RWPE1 (cell line): ENCODE data around the gene CD2.

ENCODE experiments used
- CTCF ChIA-PET: fragments of 350-600 bp; sonication (Branson Sonifier 250); formaldehyde crosslinking; extraction: SDS; loops from one replicate; lab custom pipeline; 2021; lab: Yijun Ruan, JAX
- POLR2A ChIA-PET: fragments of 400-600 bp; formaldehyde crosslinking; extraction: SDS; loops from one replicate; lab custom pipeline; 2020; ENCODE audit warnings: antibody characterized with exemption; ENCODE audit not compliant: low non-redundant PET; lab: Yijun Ruan, JAX
- DNase-seq: peaks from one replicate; pipeline ENCODE4 v3.0.0; 2012; ENCODE audit warnings: low spot score
- H3K27ac ChIP-seq: fragments of 450-650 bp; 2 replicates; pipeline ENCODE4 v1.5.1; 2017
- TF ChIP-seq, protein P1 (sequence below): fragments of 450-650 bp; conservative IDR thresholded peaks from 2 replicates; pipeline ENCODE4 v1.5.1; 2017; ENCODE audit warnings: low read depth, mild to moderate bottlenecking

CD2 gene

DNA sequence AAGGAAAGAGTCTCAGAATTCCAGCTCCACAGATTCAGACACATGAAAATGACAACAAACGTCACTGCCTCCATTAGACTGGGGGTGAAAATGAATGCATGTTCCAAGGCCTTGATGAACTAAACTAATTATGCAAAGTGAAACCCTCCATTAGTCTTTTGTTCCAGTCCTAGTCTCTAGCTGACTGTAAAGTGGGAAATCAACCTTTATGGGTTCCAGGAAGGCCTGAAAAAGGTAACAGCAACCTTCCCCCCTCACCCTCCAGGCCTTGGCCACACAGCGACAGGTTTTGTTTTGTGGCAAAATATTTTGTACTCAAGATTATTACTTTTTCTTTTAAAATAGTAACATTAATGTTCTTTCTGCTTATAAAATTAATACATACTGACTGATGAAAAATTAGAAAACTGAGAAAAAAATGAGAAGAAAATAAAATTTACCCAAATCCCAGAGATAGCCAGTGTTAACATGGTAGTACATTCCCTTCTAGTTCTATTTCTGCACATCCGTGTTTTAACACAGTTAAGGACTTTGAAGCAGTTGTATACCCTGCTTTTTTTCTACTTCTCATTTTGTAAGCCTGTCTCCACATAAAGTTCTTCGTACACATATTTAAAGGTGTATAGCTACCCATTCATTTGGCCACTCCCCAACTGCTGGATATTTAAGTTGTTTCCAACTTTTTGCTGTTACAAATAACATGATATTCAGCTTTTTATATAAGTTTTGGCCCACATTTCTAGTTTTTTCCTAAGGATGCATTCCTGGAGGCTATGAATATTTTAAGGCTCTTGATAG lies 60.9 kb downstream of the CD2 start:
- no peak overlapping the region for H3K27ac ChIP-seq
- POLR2A ChIA-PET, result no interaction called here
- no peak for DNase-seq
- CTCF ChIA-PET, result no interaction called here
- TF ChIP-seq, protein P1, sequence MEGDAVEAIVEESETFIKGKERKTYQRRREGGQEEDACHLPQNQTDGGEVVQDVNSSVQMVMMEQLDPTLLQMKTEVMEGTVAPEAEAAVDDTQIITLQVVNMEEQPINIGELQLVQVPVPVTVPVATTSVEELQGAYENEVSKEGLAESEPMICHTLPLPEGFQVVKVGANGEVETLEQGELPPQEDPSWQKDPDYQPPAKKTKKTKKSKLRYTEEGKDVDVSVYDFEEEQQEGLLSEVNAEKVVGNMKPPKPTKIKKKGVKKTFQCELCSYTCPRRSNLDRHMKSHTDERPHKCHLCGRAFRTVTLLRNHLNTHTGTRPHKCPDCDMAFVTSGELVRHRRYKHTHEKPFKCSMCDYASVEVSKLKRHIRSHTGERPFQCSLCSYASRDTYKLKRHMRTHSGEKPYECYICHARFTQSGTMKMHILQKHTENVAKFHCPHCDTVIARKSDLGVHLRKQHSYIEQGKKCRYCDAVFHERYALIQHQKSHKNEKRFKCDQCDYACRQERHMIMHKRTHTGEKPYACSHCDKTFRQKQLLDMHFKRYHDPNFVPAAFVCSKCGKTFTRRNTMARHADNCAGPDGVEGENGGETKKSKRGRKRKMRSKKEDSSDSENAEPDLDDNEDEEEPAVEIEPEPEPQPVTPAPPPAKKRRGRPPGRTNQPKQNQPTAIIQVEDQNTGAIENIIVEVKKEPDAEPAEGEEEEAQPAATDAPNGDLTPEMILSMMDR, result no peak

DNA sequence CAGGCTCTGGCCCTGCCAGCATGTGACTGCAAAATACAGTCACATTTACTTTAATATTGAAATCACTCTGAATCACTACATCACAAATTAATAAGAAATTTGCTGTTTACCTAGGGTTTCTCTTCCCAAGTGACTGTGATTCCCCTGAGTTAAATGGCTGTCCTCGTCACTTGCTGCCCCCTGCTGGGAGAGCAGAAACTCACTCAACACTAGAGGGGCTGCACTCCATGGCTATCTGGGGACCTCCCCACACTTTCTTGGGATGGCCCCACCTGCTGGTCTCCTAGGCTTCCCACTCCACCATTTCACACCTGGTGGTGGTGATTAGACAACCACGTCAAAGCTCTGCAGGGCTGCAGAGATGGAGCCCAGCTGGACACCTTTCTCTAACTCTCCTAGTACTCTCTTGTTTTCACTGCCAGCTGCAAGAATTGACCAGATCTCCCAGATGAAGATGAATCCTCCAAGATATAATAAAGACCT lies 63.4 kb downstream of the CD2 start:
- peak; percentile 45 for DNase-seq
- TF ChIP-seq, protein P1, result peak; percentile 50
- no peak overlapping the region for H3K27ac ChIP-seq
- ChIA-PET CTCF (interaction anchor here (0.5 to 1.0 kb wide), 9 partner anchors 9 to 261 kb away, joined by 3 to 7 read pairs (median 4); no protein-coding TSS in a partner anchor), POLR2A (no interaction called here)
